Hematopoietic multipotent progenitor cell treated with erythropoietin and hydrocortisone succinate and interleukin-3 and kit ligand, for 4 days (in vitro differentiated cells): ENCODE data around the gene SYCN.

Experiments used
- DNase-seq: peaks from one replicate; pipeline ENCODE4 v3.0.0-alpha.2; 2015

SYCN gene

GRCh38 chr19:39169143-39169810 is 34.8 kb downstream of the SYCN start:
- no peak for DNase-seq

- DNase-seq: no peak
These were observed 35.6 kb downstream of the SYCN start for GRCh38 chr19:39168258-39169142.

GRCh38 chr19:39167461-39168257 is 36.4 kb downstream of the SYCN start:
- no peak for DNase-seq

- no peak for DNase-seq
These were observed 37.3 kb downstream of the SYCN start for GRCh38 chr19:39166571-39167391.

- no peak for DNase-seq
These were observed 38.2 kb downstream of the SYCN start for GRCh38 chr19:39165857-39166256.

GRCh38 chr19:39164289-39164688 is 39.8 kb downstream of the SYCN start:
- DNase-seq: no peak

- DNase-seq: no peak
These were observed 40.4 kb downstream of the SYCN start for GRCh38 chr19:39163621-39164020.

- no peak for DNase-seq
These were observed 41.5 kb downstream of the SYCN start for GRCh38 chr19:39162441-39163043.

GRCh38 chr19:39160889-39161672 is 43.0 kb downstream of the SYCN start:
- no peak for DNase-seq

- peak; percentile 20 for DNase-seq
These were observed 43.6 kb downstream of the SYCN start for GRCh38 chr19:39160523-39160861.

GRCh38 chr19:39158646-39159260 is 45.3 kb downstream of the SYCN start:
- peak; percentile 48 for DNase-seq

- no peak for DNase-seq
These were observed 46.1 kb downstream of the SYCN start for GRCh38 chr19:39157997-39158389.

GRCh38 chr19:39157275-39157996 is 46.6 kb downstream of the SYCN start:
- peak; percentile 35 for DNase-seq

GRCh38 chr19:39156326-39157230 is 47.5 kb downstream of the SYCN start:
- DNase-seq: peak; percentile 54

GRCh38 chr19:39155741-39156140 is 48.3 kb downstream of the SYCN start:
- DNase-seq: no peak

GRCh38 chr19:39155114-39155700 is 48.9 kb downstream of the SYCN start:
- no peak for DNase-seq

- peak; percentile 58 for DNase-seq
These were observed 49.4 kb downstream of the SYCN start for GRCh38 chr19:39154629-39155100.

- DNase-seq: no peak
These were observed 49.9 kb downstream of the SYCN start for GRCh38 chr19:39154100-39154628.
